Trophoblast cell (in vitro differentiated cells and primary cell): Measurements from ENCODE around the gene TEN1.
"Not testable (repeated sequence)": the region's sequence is repeated elsewhere in the genome, so short reads cannot be mapped to it uniquely, and the experiment has no call there.

Source experiments
- DNase-seq, 2 donors: peaks; one replicate each; pipeline ENCODE4 v3.0.0-alpha.2; 2016
- H2AFZ ChIP-seq: 2 replicates; pipeline ENCODE4 v1.6.1; 2013; ENCODE audit warnings: low read length, moderate library complexity, mild to moderate bottlenecking; ENCODE audit not compliant: insufficient read depth, poor library complexity
- H2AK5ac ChIP-seq: 2 replicates; pipeline ENCODE4 v1.6.1; 2013; ENCODE audit warnings: mild to moderate bottlenecking, low read length
- H2BK120ac ChIP-seq: 2 replicates; pipeline ENCODE4 v1.6.1; 2013; ENCODE audit warnings: low read length, mild to moderate bottlenecking, moderate library complexity; ENCODE audit not compliant: insufficient read depth, poor library complexity
- H2BK12ac ChIP-seq: 2 replicates; pipeline ENCODE4 v1.6.1; 2013; ENCODE audit warnings: mild to moderate bottlenecking, low read length, moderate library complexity
- H2BK5ac ChIP-seq: 2 replicates; pipeline ENCODE4 v1.6.1; 2013; ENCODE audit warnings: low read length, low read depth, moderate library complexity, mild to moderate bottlenecking; ENCODE audit not compliant: poor library complexity
- H3K14ac ChIP-seq: 2 replicates; pipeline ENCODE4 v1.6.1; 2013; ENCODE audit warnings: mild to moderate bottlenecking, low read length
- H3K18ac ChIP-seq: 2 replicates; pipeline ENCODE4 v1.6.1; 2013; ENCODE audit warnings: mild to moderate bottlenecking, low read length
- H3K23ac ChIP-seq: 2 replicates; pipeline ENCODE4 v1.6.1; 2013; ENCODE audit warnings: low read length
- H3K27ac ChIP-seq: 2 replicates; pipeline ENCODE4 v1.5.1; 2013; ENCODE audit warnings: low read depth, mild to moderate bottlenecking, inconsistent platforms, low read length, moderate library complexity
- H3K27me3 ChIP-seq: 2 replicates; pipeline ENCODE4 v1.6.1; 2013; ENCODE audit warnings: inconsistent platforms, mild to moderate bottlenecking, low read length, moderate library complexity; ENCODE audit not compliant: insufficient read depth
- H3K36me3 ChIP-seq, 2 experiments: 1 replicate in 1 of 2; 2 replicates in 1 of 2; pipeline ENCODE4 v1.6.1; 2013; ENCODE audit warnings: low read length in 2 of 2, mild to moderate bottlenecking in 2 of 2, moderate library complexity in 1 of 2; ENCODE audit not compliant: insufficient read depth in 2 of 2, control insufficient read depth in 1 of 2
- H3K4ac ChIP-seq: 2 replicates; pipeline ENCODE4 v1.6.1; 2013; ENCODE audit warnings: low read depth, mild to moderate bottlenecking, low read length, moderate library complexity
- H3K4me1 ChIP-seq, 2 experiments: 1 replicate in 1 of 2; 2 replicates in 1 of 2; pipeline ENCODE4 v1.6.1; 2013; ENCODE audit warnings: low read length in 2 of 2, mild to moderate bottlenecking in 2 of 2, moderate library complexity in 1 of 2; ENCODE audit not compliant: insufficient read depth in 2 of 2, control insufficient read depth in 1 of 2
- H3K4me2 ChIP-seq: 2 replicates; pipeline ENCODE4 v1.6.1; 2013; ENCODE audit warnings: inconsistent platforms, mild to moderate bottlenecking, low read length, moderate library complexity
- H3K4me3 ChIP-seq: 2 replicates; pipeline ENCODE4 v1.5.1; 2013; ENCODE audit warnings: mild to moderate bottlenecking, low read depth, low read length, inconsistent platforms
- H3K79me1 ChIP-seq: one replicate; pipeline ENCODE4 v1.6.1; 2013; ENCODE audit warnings: low read length
- H3K79me2 ChIP-seq: 2 replicates; pipeline ENCODE4 v1.6.1; 2013; ENCODE audit warnings: low read length, mild to moderate bottlenecking; ENCODE audit not compliant: control insufficient read depth, insufficient read depth, poor library complexity
- H3K9ac ChIP-seq: 2 replicates; pipeline ENCODE4 v1.6.1; 2013; ENCODE audit warnings: mild to moderate bottlenecking, low read length
- H3K9me3 ChIP-seq: 2 replicates; pipeline ENCODE4 v1.6.1; 2013; ENCODE audit warnings: low read depth, mild to moderate bottlenecking, control low read depth, inconsistent platforms, low read length; ENCODE audit not compliant: insufficient read depth
- H4K12ac ChIP-seq: 2 replicates; pipeline ENCODE4 v1.6.1; 2013; ENCODE audit warnings: low read depth, mild to moderate bottlenecking, low read length, moderate library complexity
- H4K8ac ChIP-seq: 2 replicates; pipeline ENCODE4 v1.6.1; 2013; ENCODE audit warnings: low read depth, mild to moderate bottlenecking, low read length, moderate library complexity
- H4K91ac ChIP-seq: one replicate; pipeline ENCODE4 v1.6.1; 2013; ENCODE audit warnings: low read depth, mild to moderate bottlenecking, low read length, moderate library complexity
- WGBS: extraction: QIAGEN DNeasy Blood & Tissue Kit; methylation state at CpG from one replicate; pipeline ENCODE4 v1.1.7; 2013; ENCODE audit warnings: missing lambda C conversion rate; ENCODE audit not compliant: insufficient read length, insufficient coverage; ENCODE audit errors: extremely low coverage; 5-methylcytosine and 5-hydroxymethylcytosine counted together

The TEN1 gene

DNA sequence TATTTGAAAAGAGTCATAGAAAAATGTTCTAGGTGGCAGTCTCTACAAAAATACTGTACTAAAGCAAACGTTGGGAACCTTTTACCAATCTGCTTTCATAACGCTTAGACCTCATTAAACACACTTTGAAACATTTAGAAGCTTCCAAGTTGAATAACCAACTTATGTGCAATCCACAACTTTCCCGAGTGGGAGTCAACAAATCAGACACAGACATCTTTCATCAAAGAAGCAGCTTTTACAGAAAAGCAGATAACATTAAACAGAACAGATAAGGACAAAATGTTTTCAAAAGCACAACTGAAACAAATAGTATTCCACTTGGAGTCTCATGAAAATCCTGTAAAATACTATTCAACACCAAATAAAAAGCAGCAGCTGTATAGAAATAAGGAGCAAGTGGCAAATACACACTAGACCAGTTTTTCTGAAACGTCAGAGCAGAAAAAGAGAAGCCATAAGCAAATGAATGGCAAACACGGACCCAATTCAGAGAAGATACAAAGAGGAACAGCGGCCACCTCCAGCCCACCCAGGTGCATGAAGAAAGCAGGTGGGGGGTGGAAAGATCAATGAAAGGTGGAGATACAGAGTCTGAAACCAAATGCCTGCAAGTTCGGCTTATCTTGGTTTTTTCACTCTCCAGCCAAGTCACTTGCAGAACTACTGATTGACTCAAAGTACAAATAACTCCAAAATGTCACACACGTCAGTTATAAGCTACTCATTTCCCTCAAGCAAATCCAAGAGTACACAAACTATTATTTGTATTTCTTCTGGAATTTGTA is 19.8 kb upstream of the TEN1 start:
- Histone ChIP-seq H2AK5ac (no peak overlapping the region), H4K8ac (no peak overlapping the region), H2BK120ac (no peak overlapping the region), H3K79me1 (no peaks in the 10 kb centered on the region), H3K14ac (no peak overlapping the region), H4K91ac (no peak overlapping the region), H3K27me3 (no peaks in the 10 kb centered on the region), H3K23ac (no peak overlapping the region), H3K9ac (no peak overlapping the region), H3K4me1 (no peaks in the 10 kb centered on the region), H3K4ac (no peak overlapping the region), H3K18ac (no peak overlapping the region), H3K4me2 (no peak overlapping the region), H3K79me2 (no peaks in the 10 kb centered on the region), H2BK12ac (no peak overlapping the region), H3K9me3 (no peaks in the 10 kb centered on the region), H3K27ac (no peak overlapping the region), H4K12ac (no peak overlapping the region), H2AFZ (no peak overlapping the region), H2BK5ac (no peak overlapping the region), H3K36me3 (peaks cover 22 to 25% of the 10 kb centered on the region in 2 experiments), H3K4me3 (no peak overlapping the region)
- no peak for DNase-seq
- no CpG with 5 or more reads among the region's 8 CpGs for WGBS

DNA sequence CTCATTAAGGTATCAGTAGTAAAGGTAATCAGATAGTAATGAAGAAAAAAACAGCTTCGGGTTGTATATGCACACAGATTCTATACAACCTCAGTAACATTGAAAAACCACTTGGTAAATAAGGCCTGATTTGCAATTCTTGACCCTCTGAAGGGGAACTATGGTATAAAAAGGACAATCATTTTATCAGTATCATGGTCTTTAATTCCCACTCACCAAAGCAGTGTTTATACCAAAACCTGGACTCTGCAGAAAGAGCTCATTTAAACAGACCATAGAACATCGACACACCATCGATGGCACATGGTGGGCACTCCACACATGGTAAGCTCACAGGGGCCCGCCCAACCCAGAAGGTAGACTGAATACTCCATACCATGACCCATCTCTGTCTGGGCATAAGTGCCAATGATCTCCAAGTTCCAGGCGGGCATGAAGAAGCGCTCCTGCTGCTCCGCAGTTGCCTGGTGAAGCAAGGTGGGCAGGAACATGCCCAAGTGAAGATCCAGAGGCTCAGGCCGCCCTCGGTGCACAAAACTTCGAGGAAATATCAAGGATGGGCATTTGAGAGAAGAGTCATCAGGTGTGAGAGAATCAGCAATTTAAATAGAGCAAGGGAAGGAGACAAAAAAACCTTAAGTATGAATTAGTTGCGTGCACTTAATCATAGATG is 19.1 kb upstream of the TEN1 start:
- Histone ChIP-seq H3K4me3 (no peak overlapping the region), H2BK12ac (no peak overlapping the region), H2AK5ac (no peak overlapping the region), H3K23ac (no peak overlapping the region), H3K9ac (no peak overlapping the region), H2BK5ac (no peak overlapping the region), H3K4me1 (no peaks in the 10 kb centered on the region), H2BK120ac (no peak overlapping the region), H3K27ac (no peak overlapping the region), H3K9me3 (no peaks in the 10 kb centered on the region), H3K27me3 (no peaks in the 10 kb centered on the region), H3K79me1 (no peaks in the 10 kb centered on the region), H3K79me2 (no peaks in the 10 kb centered on the region), H4K91ac (no peak overlapping the region), H3K14ac (no peak overlapping the region), H3K36me3 (peaks cover 17 to 20% of the 10 kb centered on the region in 2 experiments), H3K4me2 (no peak overlapping the region), H3K4ac (no peak overlapping the region), H2AFZ (no peak overlapping the region), H3K18ac (no peak overlapping the region), H4K8ac (no peak overlapping the region), H4K12ac (no peak overlapping the region)
- no CpG with 5 or more reads among the region's 11 CpGs for WGBS
- no peak for DNase-seq

DNA sequence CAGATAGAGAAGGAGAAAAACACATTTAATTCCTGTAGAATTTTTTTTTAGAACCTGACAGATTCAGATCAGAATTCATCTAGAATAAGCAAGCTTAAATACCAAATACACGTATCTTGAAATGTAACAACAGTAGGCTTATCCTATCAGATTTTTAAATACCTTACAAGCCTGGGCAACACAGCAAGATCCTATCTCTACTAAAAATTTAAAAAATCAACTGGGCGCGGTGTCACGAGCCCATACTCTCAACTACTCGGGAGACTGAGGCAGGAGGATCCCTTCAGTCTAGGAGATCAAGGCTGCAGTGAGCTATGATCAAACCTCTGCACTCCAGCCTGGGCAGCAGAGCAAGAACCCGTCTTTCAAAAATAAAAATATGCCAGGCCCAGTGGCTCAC is 13.6 kb upstream of the TEN1 start:
- H4K12ac ChIP-seq = no peak overlapping the region
- peaks cover 5 to 15% of the 10 kb centered on the region in 2 experiments for H3K36me3 ChIP-seq
- no peak overlapping the region for H3K14ac ChIP-seq
- DNase-seq = peak; percentile 64 to 84
- H2BK120ac ChIP-seq = no peak overlapping the region
- H3K4me1 ChIP-seq = no peaks in the 10 kb centered on the region
- H3K27ac ChIP-seq = no peak overlapping the region
- H3K18ac ChIP-seq = no peak overlapping the region
- no peak overlapping the region for H4K91ac ChIP-seq
- H2AK5ac ChIP-seq = no peak overlapping the region
- peak overlapping the region; percentile 52 for H3K4ac ChIP-seq
- no peaks in the 10 kb centered on the region for H3K79me1 ChIP-seq
- no peak overlapping the region for H3K4me2 ChIP-seq
- H3K27me3 ChIP-seq = no peaks in the 10 kb centered on the region
- H3K9ac ChIP-seq = no peak overlapping the region
- H2BK12ac ChIP-seq = no peak overlapping the region
- H2BK5ac ChIP-seq = no peak overlapping the region
- H3K23ac ChIP-seq = no peak overlapping the region
- H4K8ac ChIP-seq = no peak overlapping the region
- no peak overlapping the region for H2AFZ ChIP-seq
- H3K4me3 ChIP-seq = no peak overlapping the region
- no peaks in the 10 kb centered on the region for H3K79me2 ChIP-seq
- WGBS = no CpG with 5 or more reads among the region's 6 CpGs
- H3K9me3 ChIP-seq = no peaks in the 10 kb centered on the region

DNA sequence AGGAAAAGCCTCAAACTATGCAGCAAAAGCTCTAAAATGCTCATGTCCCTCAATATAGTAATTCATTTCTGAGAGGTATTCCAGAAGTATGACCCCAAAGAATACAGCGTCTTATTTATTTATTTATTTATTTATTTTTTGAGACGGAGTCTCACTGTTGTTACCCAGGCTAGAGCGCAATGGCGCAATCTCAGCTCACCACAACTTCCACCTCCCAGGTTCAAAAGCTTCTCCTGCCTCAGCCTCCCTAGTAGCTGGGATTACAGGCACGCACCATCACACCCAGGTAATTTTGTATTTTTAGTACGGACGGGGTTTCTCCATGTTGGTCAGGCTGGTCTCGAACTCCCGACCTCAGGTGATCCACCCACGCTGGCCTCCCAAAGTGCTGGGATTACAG is 10.0 kb upstream of the TEN1 start:
- not testable (repeated sequence) for H4K12ac ChIP-seq, H4K91ac ChIP-seq, H3K79me1 ChIP-seq, H3K18ac ChIP-seq, H3K27ac ChIP-seq, H2BK12ac ChIP-seq, H2BK120ac ChIP-seq, H3K9ac ChIP-seq, H3K4me2 ChIP-seq, H3K4me1 ChIP-seq, H2AK5ac ChIP-seq, H3K4me3 ChIP-seq, H4K8ac ChIP-seq, H2AFZ ChIP-seq, DNase-seq, H3K14ac ChIP-seq, H3K4ac ChIP-seq, H3K9me3 ChIP-seq, H2BK5ac ChIP-seq, H3K79me2 ChIP-seq, H3K23ac ChIP-seq, H3K27me3 ChIP-seq
- H3K36me3 ChIP-seq = peaks cover 15 to 22% of the 10 kb centered on the region in 2 experiments
- no CpG with 5 or more reads among the region's 10 CpGs for WGBS
